GM12891 (cell line): ENCODE results near the gene SLX4IP.

Source experiments
- DNase-seq: peaks from one replicate; pipeline ENCODE4 v3.0.0; 2011; ENCODE audit warnings: low spot score; ENCODE audit not compliant: insufficient read length
- FAIRE-seq: peaks from 2 replicates; lab custom pipeline; 2011; peaks lifted over from hg19 to GRCh38; lab: Jason Lieb, UNC
- PAX5 ChIP-seq: IDR thresholded peaks from 2 replicates; pipeline ENCODE4 v1.6.1; 2011; ENCODE audit warnings: low read length, moderate library complexity, mild to moderate bottlenecking; ENCODE audit not compliant: insufficient read depth, severe bottlenecking
- POLR2A ChIP-seq: IDR thresholded peaks from 2 replicates; pipeline ENCODE4 v1.6.1; 2011; ENCODE audit warnings: low read depth, low read length, control low read depth
- POLR2AphosphoS5 ChIP-seq: IDR thresholded peaks from 2 replicates; pipeline ENCODE4 v1.6.1; 2011; ENCODE audit warnings: low read depth, low read length, control low read depth
- POU2F2 ChIP-seq: IDR thresholded peaks from 2 replicates; pipeline ENCODE4 v1.6.1; 2011; ENCODE audit warnings: low read depth, mild to moderate bottlenecking, control low read depth, low read length, moderate library complexity
- SPI1 ChIP-seq: IDR thresholded peaks from 2 replicates; pipeline ENCODE4 v1.6.1; 2011; ENCODE audit warnings: low read depth, low read length, control low read depth
- TAF1 ChIP-seq: IDR thresholded peaks from 2 replicates; pipeline ENCODE4 v1.6.1; 2011; ENCODE audit warnings: low read depth, low read length, control low read depth

The SLX4IP gene

DNA sequence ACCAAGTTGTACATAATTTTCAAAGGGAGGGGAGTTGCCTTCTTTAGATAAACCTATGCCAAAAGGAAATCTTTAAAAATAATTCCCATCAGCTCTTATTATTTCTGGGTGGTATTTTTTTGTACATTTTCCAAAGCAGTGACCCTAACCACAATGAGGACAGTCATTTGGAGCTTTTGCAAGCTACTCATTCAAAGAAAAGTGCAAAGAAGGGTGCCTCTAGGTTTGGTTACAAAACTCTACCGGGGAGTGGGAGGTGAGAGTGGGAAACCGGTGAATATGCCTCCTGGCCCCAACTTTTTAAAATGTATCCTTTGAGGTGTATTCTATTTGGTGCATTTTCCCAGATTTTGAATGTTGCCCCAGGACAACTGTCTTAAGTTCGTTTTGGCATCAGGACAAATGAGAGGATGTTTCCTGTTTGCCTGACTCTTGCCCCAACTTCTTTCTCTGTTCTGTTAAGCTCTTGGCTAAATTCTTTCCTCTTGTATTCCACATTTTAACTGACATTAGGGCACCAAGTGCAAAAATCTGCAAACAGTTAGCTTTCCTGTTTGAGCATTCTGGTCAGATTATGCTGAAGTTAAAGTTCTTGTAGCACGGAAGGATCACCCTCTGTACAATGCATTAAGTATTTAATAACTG lies 78.9 kb downstream of the SLX4IP start:
- DNase-seq (no peak), FAIRE-seq (no peak)
- no peak for TF ChIP-seq POU2F2
- no peak for TF ChIP-seq PAX5
- TF ChIP-seq POLR2A: no peak
- TF ChIP-seq SPI1: no peak
- TF ChIP-seq POLR2AphosphoS5: no peak
- TF ChIP-seq TAF1: no peak

DNA sequence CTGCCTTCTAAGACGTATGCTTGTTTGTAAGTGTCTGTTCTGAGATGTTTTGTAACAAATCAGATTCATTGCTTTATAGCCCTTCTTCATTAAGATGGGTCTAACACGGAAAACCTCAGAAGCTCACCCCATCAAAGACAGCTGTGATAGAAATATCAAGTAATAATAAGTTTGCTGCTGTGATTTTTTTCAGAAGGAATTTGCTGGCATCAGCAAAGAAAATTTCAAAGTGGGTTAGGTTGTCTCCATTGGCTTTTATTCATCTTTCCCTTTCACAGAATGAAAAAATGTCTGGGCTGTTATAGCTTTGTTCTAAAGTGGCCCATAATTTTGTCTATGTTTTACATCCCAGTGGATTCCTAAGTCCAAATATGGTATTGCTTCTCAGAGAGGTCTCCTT lies 81.4 kb downstream of the SLX4IP start:
- DNase-seq: no peak

DNA sequence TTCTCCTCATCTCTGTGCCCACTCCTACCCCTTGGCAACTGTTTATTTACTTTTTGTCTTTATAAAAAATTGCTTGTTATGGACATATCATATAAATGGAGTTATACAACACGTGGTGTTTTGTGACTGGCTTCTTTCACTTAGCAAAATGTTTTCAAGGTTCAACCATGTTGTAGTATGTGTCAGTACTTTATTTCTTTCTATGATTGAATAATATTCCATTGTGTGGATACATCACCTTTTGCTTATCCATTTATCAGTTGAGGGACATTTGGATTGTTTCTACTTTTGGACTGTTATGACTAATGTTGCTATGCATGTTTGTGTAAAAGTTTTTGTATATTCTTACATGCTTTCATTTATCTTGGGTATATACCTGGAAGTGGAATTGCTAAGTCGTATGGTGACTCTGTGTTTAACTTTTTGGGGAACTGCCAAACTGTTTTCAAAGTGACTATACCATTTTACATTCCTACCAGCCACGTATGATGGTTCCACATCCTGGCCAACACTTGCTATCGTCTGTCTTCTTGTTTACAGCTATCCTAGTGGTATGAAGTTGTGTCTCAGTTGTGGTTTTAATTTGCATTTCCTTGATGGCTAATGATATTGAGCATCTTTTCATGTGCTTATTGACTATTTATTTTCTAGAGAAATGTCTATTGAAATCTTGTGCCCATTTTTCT lies 84.4 kb downstream of the SLX4IP start:
- DNase-seq: no peak
- TF ChIP-seq SPI1 (peak; percentile 9; the same call in 1 of the 2 replicates), POLR2AphosphoS5 (no peak)
- FAIRE-seq: peak; percentile 41

More for the DNA sequence above, 81.4 kb downstream of the SLX4IP start:
- FAIRE-seq: no peak
- TF ChIP-seq SPI1 (no peak), TAF1 (no peak), POLR2AphosphoS5 (no peak), PAX5 (no peak), POLR2A (no peak)

DNA sequence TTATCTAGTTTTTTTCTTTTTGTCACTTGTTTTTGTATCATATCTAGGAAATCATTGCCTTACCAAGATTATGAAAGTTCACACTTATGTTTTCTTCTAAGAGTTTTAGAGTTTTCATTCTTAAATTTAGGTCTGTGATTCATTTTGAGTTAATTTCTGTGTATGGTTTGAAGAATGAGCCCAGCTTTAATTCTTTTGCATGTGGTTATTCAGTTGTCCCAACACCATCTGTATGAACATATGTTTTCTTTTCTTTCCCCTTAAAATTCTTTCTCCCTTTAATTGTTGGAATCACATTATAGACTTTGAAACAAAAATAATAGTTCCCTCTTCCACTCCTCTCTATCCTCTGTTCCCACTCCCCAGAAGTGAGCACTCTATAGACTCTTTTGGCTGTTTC lies 85.4 kb downstream of the SLX4IP start:
- FAIRE-seq: no peak
- DNase-seq: no peak
- no peak for TF ChIP-seq TAF1
- no peak for TF ChIP-seq PAX5
- no peak for TF ChIP-seq POLR2AphosphoS5
- TF ChIP-seq SPI1: no peak
- TF ChIP-seq POU2F2: no peak
- TF ChIP-seq POLR2A: no peak

DNA sequence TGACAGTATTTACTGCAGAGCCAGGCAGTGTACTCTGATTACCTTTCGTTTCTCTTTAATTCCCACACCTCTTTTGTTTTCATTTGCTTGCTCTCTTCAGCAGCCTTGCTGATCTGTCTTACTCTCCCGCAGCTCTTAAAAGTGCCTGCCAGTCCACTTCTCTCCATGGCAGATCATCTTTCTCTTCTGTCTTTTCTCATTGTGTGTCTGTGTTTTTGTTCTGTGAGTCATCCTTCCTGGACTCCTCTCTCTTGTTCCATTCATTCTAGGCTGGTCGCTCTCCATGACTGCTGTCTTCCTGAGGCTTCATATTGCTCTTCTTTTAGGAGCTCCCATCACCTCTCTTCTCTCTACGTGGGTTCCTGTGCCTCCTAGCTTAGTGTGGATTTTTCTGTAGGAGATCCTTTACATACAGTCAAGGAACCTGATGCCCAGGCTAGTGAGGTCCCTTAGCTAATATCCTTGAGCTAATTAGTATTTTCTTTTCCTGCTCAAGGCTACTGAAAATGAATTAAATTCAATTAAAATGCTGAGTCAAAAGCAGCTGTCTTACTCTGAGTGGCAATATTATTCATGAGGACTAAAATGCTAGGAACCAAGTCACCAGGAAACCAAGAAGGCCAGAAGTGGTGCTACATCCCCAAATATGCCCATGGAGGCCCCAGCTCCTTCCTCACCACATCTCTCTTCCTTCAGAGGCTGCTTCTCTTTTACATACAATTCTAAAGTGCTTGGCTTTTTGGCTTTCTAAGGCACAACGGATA lies 86.1 kb downstream of the SLX4IP start:
- DNase-seq (no peak), FAIRE-seq (no peak)

DNA sequence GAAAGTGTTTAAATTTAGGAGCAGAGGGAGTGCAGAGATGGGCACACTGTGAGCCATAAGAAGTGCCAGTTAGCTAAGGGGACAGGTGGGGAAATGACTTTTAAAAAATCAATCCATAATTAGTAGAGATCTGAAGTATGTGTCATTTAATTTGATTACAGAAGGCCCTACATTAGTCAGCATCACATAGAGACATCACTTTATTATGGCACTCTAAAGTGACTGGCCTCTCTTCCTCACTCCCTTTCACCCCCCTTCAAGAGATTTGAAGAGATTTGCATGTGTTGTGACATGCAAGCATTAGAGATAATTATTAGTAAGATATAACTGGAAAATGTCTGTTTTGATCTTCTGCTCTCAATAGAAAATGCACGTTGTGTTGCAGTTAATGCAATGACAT lies 86.7 kb downstream of the SLX4IP start:
- TF ChIP-seq POLR2AphosphoS5 (no peak), TAF1 (no peak), SPI1 (no peak), PAX5 (no peak), POLR2A (no peak), POU2F2 (no peak)
- DNase-seq: no peak
- FAIRE-seq: no peak

More for the DNA sequence above, 86.1 kb downstream of the SLX4IP start:
- no peak for TF ChIP-seq TAF1
- no peak for TF ChIP-seq POLR2AphosphoS5
- TF ChIP-seq POU2F2: no peak
- no peak for TF ChIP-seq PAX5
- no peak for TF ChIP-seq POLR2A
- TF ChIP-seq SPI1: no peak

DNA sequence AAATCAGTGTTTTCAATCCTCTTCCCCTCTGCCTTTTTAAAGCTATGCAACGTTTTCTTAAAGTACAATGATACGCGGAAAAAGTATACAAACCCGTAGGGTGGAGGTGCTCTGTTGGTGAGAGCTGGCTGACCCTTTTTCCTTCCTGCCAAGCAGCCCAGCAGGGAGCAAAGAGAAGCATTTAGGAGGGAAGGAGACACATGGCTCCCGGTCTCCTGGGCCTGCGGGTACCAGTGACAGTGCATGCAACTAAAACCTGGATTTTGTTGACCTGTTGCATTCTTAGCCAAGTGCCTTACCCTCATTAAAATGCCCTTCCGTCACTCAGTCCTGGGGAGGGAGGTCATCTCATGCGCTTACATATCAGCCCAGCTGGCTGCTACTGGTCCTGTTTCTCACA lies 87.2 kb downstream of the SLX4IP start:
- FAIRE-seq (no peak), DNase-seq (no peak)
- TF ChIP-seq SPI1 (no peak), POLR2A (no peak), POLR2AphosphoS5 (no peak), TAF1 (no peak), PAX5 (no peak), POU2F2 (no peak)

DNA sequence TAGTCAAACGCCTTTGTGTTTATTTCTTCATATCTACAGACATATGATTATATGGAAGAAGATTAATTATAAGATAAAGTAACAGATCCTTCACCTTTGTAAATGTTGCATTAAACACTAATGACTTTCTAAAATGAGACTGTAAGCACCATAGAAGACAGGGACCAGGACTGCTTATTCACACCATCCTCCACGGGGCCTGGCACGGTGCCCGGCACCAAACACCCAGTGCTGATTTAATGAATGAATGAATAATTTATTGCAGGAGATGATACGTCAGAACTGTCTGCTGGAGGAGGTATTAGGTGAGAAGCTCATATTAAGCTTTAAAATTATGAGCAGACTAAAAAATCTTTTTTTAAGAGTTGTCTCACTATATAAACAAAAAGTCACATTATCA lies 88.3 kb downstream of the SLX4IP start:
- DNase-seq (no peak), FAIRE-seq (no peak)
- TF ChIP-seq TAF1: no peak
- TF ChIP-seq POLR2AphosphoS5: no peak
- no peak for TF ChIP-seq POU2F2
- TF ChIP-seq PAX5: no peak
- no peak for TF ChIP-seq SPI1
- no peak for TF ChIP-seq POLR2A

DNA sequence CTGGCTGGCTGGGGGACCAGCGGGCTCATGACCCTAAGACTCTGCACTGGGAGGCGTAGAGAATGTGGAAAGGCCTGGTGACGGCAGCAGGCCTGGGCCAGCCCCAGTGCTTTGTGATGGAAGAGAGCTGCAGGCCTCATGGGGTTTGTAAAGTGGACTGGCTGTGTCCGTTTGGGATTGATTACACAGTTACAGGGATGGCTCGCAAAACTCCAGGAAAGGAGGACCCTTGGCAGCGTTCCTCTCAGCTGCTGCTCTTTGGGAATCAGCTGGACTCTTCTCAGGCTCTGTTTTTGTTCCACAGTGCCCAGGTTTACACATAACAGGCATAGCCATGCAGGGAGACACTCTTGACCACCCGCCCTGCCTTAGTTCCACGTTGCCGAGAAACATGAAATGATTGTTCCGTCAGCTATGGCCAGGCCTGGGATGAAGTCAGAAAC lies 89.0 kb downstream of the SLX4IP start:
- no peak for FAIRE-seq
- no peak for TF ChIP-seq POLR2A
- no peak for TF ChIP-seq POU2F2
- no peak for TF ChIP-seq SPI1
- TF ChIP-seq PAX5: no peak
- no peak for TF ChIP-seq TAF1
- TF ChIP-seq POLR2AphosphoS5: no peak
- no peak for DNase-seq
